Measurements from ENCODE around the gene DOCK7.

DOCK7 gene

GRCh38 chr1:62687903-62688686 is at the start of gene DOCK7:
Gene DOCK7 (minus strand): TSS chr1:62688386. CDS start chr1:62688264, 122 bp downstream.
- peak within 1 kb of the TSS; percentile 78 for H3K4me3 ChIP-seq (ENCODE audit: low read depth, low read length)
- DNase-seq (ENCODE audit: low read depth) = peak; percentile 85
- TF ChIP-seq CTCF (conservative IDR thresholded peaks at IDR 0.05; ENCODE audit: low read depth, low read length) = no peak

GRCh38 chr1:62735491-62736171 is 47.4 kb upstream of the DOCK7 start:
- no peak overlapping the region for H3K4me3 ChIP-seq (ENCODE audit: low read depth, low read length)
- TF ChIP-seq CTCF (conservative IDR thresholded peaks at IDR 0.05; ENCODE audit: low read depth, low read length) = no peak
- DNase-seq (ENCODE audit: low read depth) = peak; percentile 61

GRCh38 chr1:62732331-62732730 is 44.1 kb upstream of the DOCK7 start:
- TF ChIP-seq CTCF (conservative IDR thresholded peaks at IDR 0.05; ENCODE audit: low read depth, low read length) = no peak
- DNase-seq (ENCODE audit: low read depth) = no peak
- H3K4me3 ChIP-seq (ENCODE audit: low read depth, low read length) = no peak overlapping the region

- no peak for DNase-seq (ENCODE audit: low read depth)
- no peak for TF ChIP-seq CTCF (conservative IDR thresholded peaks at IDR 0.05; ENCODE audit: low read depth, low read length)
- no peak overlapping the region for H3K4me3 ChIP-seq (ENCODE audit: low read depth, low read length)
Measured at GRCh38 chr1:62728963-62729362, 40.8 kb upstream of the DOCK7 start.

GRCh38 chr1:62727656-62728407 is 39.6 kb upstream of the DOCK7 start:
- no peak for TF ChIP-seq CTCF (conservative IDR thresholded peaks at IDR 0.05; ENCODE audit: low read depth, low read length)
- DNase-seq (ENCODE audit: low read depth) = no peak
- no peak overlapping the region for H3K4me3 ChIP-seq (ENCODE audit: low read depth, low read length)

GRCh38 chr1:62726011-62726442 is 37.8 kb upstream of the DOCK7 start:
- H3K4me3 ChIP-seq (ENCODE audit: low read depth, low read length) = no peak overlapping the region
- TF ChIP-seq CTCF (conservative IDR thresholded peaks at IDR 0.05; ENCODE audit: low read depth, low read length) = no peak
- peak; percentile 16 for DNase-seq (ENCODE audit: low read depth)
